Epithelial cell of esophagus (primary cell): ENCODE results near the gene MAJIN.
"Not testable (repeated sequence)": the region's sequence is repeated elsewhere in the genome, so short reads cannot be mapped to it uniquely, and the experiment has no call there.

Source experiments
- DNase-seq: peaks from one replicate; pipeline ENCODE4 v3.0.0; 2010; ENCODE audit warnings: low read depth
- H3K4me3 ChIP-seq: 2 replicates; pipeline ENCODE4 v1.5.1; 2011; ENCODE audit warnings: mild to moderate bottlenecking, low read length, control low read depth
- TF ChIP-seq, protein P1 (sequence below): IDR thresholded peaks from 2 replicates; pipeline ENCODE4 v1.5.1; 2011; ENCODE audit warnings: low read depth, mild to moderate bottlenecking, low read length, control low read depth, inconsistent platforms; ENCODE audit not compliant: insufficient read depth; ENCODE audit errors: missing control alignments

The MAJIN gene

DNA sequence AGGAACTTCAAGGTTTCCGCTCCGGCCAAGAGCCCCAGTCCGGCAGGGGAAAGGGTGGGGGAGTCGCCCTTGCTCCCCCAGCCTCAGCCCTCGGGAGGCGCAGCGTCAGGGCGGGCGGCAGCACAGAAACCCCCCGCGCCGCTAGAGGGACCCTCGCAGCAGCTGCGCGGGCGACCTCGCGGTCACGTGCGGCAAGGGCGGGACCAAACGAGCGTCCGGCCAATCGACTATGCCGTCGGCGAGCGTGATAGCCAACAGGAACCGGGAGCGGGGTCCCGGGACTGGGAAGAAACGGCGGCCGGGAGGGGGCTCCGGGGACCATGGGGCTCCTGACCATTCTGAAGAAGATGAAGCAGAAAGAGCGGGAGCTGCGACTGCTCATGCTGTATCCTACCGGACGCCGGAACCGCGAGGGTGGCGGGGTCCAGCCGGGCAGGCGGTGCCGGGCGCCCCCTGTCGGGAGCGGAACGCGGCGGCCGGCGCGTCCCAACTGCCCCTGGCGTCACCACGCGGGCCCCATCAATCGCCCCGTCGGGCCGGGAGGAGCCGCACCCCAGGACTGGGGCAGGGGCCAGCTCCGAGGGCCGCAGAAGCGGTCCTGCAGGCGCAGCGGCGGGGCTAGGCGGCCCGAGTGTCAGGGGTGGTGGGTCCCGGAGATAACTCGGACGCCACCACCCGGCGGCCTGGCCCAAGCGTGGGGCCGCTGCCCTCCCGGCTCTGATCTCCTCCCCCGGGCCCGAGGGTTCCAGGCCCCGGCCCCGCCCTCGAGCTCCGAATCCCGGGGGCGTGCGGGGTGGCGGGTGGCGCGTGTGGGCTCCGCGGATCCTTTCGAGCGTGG is 42.2 kb upstream of the MAJIN start, which contains the start of gene ARL2:
ARL2 (plus strand) TSS at position 273 of the 838 bp plus-strand sequence; CDS start at position 321, 48 bp downstream.
- peak; percentile 87 for DNase-seq
- TF ChIP-seq, protein P1, sequence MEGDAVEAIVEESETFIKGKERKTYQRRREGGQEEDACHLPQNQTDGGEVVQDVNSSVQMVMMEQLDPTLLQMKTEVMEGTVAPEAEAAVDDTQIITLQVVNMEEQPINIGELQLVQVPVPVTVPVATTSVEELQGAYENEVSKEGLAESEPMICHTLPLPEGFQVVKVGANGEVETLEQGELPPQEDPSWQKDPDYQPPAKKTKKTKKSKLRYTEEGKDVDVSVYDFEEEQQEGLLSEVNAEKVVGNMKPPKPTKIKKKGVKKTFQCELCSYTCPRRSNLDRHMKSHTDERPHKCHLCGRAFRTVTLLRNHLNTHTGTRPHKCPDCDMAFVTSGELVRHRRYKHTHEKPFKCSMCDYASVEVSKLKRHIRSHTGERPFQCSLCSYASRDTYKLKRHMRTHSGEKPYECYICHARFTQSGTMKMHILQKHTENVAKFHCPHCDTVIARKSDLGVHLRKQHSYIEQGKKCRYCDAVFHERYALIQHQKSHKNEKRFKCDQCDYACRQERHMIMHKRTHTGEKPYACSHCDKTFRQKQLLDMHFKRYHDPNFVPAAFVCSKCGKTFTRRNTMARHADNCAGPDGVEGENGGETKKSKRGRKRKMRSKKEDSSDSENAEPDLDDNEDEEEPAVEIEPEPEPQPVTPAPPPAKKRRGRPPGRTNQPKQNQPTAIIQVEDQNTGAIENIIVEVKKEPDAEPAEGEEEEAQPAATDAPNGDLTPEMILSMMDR = peak; percentile 46

DNA sequence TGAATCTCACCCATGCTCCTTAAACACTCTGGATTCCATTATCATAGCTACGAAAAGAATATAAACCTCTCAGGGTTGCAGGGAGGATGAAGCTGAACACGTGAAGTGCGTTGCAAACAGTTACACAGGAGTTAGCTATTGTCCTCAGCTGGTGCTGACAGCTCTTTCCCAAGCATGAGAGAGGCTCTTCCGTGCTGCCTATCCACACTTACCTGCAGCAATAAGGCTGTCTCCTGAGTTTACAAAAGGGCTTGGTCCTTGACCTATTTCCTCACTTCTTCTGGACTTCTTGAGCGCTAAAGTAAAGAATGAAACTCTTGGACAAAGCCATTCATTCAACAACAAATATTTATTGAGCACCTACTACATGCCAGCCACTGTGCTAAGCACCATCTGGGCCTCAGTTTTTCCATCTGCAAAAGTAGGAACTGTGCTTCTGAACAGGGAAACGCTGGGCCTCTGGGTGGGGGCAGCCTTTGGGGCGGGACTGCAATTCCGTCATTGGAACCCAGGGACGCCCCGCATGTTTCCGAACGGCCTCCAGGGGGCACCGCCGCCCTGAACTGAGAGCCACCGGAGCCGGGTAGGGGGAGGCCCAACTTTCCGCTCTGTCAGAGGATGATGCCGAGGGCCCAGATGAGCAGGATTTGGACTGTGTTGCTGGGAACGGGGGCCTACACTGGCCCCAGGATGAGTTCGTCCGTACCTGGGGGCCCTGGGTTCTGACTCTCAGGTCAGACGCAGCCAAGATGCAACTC is 41.4 kb upstream of the MAJIN start:
- peak overlapping the region; percentile 84 for H3K4me3 ChIP-seq
- TF ChIP-seq, protein P1 = peak; percentile 78
- peak; percentile 88 for DNase-seq

More for the DNA sequence above, 42.2 kb upstream of the MAJIN start, which contains the start of gene ARL2:
- H3K4me3 ChIP-seq = peak within 1 kb of the TSS; percentile 84

DNA sequence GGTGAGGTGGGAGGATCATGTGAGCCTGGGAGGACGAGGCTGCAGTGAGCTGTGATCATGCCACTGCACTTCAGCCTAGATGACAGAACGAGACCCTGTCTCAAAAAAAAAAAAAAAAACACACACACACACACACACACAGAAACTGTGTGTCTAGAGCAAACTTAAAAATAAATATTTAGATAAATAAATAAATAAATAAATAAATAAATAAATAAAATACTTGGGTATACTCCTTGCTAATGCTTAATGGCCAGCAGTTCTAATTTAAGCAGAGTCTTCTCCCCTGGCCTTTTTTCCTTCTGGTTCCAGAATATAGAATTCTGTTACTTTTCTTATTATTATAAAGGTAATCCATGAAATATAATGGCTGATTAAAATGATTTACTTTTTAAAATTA is 37.0 kb upstream of the MAJIN start:
- DNase-seq = no peak
- H3K4me3 ChIP-seq = no peak overlapping the region
- TF ChIP-seq, protein P1 = no peak

DNA sequence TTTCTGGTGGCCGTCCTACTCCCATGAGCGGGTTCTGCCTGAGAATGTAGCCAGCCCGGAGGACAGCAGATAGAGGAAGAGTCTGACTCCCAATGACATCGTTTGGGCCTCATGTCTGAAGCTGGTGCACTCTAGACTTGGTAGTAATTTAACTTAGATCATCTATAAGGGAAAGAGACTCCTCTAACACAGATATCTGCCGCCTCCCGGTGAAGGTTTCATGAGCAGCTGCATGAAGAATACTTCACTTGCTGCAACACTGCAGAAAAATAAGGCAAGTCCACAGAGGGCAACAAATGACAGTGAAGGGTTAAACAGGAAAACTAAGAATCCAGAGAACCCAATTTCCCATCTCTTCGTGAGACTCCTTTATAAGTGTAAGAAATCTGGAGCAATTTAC is 36.1 kb upstream of the MAJIN start:
- TF ChIP-seq, protein P1 = peak; percentile 10
- peak; percentile 36 for DNase-seq
- no peak overlapping the region for H3K4me3 ChIP-seq

DNA sequence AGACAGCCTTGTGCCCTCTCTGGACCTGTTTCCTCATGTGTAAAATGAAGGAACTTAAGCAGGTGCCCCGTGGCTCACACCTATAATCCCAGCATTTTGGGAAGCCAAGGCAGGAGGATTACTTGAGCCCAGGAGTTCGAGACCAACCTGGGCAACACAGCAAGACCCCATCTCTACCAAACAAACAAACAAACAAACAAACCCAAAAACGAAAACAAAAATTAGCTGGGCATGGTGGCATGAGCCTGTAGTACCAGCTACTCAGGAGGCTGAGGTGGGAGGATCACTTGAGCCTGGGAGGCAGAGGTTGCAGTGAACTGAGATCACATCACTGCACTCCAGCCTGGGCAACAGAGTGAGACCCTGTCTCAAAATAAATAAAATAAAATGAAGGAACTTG is 32.1 kb upstream of the MAJIN start:
- not testable (repeated sequence) for H3K4me3 ChIP-seq, DNase-seq

DNA sequence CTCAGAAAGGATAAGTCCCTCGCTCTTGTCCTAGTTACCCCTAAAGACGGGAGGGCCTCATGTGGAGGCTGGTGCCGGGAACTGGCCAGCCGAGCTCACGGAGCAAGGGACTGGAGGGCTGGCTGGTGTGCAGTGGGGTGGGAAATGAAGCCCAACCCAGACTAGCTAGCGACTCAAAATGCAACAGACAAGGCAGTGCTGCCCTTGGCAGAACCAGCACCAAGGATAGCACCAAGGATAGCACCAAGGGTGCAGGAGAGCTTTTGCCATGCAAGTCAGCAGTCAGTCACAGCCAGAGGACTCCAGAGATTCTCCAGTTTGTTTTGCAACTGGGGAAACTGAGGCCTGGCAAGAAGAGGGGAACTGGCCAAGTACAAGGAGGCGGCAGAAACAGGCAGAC is 31.4 kb upstream of the MAJIN start:
- no peak overlapping the region for H3K4me3 ChIP-seq
- peak; percentile 59 for DNase-seq
- TF ChIP-seq, protein P1 = no peak

DNA sequence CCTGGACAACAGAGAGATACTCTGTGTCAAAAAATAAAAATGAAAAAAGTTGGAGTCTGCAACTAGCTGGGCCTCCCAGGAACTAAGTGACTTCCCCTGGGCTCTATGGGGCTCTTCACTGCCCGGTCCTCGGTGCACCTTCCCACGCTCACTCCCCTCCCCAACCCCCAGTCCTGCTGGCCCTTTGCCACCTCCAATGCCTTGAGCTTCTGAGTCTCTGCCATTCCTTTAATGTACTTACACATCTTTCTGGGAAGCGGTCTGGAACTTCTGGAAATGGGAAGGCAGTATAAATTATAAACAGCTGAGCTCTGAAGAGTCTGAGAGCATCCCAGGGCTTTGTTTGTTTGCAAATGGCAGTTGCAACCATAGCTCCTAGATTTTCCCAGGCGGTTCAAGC is 30.8 kb upstream of the MAJIN start:
- TF ChIP-seq, protein P1 = no peak
- DNase-seq = no peak
- no peak overlapping the region for H3K4me3 ChIP-seq
